NCI-H510A treated with DMSO at 0.1 percent for 48 hours (cell line): ENCODE measurements around the gene C19orf44.
"Not testable (repeated sequence)": the region's sequence is repeated elsewhere in the genome, so short reads cannot be mapped to it uniquely, and the experiment has no call there.

Source experiments
- DNase-seq: peaks from one replicate; lab custom pipeline; 2025; lab: John Stamatoyannopoulos, UW

The C19orf44 gene

GRCh38 chr19:16537111-16537510, 40.9 kb downstream of the C19orf44 start:
- DNase-seq, result no peak

GRCh38 chr19:16540948-16541347, 44.8 kb downstream of the C19orf44 start:
- no peak for DNase-seq

GRCh38 chr19:16541526-16542044, 45.4 kb downstream of the C19orf44 start:
- no peak for DNase-seq

GRCh38 chr19:16542045-16542909, 46.1 kb downstream of the C19orf44 start, which contains the start of gene CHERP:
Gene CHERP, minus strand, starts transcription at chr19:16542437. Its CDS starts 59 bp downstream, at chr19:16542378.
- peak; percentile 88 for DNase-seq

- no peak for DNase-seq
Measured at GRCh38 chr19:16542910-16543472, 46.8 kb downstream of the C19orf44 start.

GRCh38 chr19:16543734-16544133, 47.5 kb downstream of the C19orf44 start:
- DNase-seq, result not testable (repeated sequence)

GRCh38 chr19:16544473-16545231, 48.5 kb downstream of the C19orf44 start:
- no peak for DNase-seq

- no peak for DNase-seq
Measured at GRCh38 chr19:16548956-16549355, 52.8 kb downstream of the C19orf44 start.

GRCh38 chr19:16551902-16552301, 55.7 kb downstream of the C19orf44 start:
- not testable (repeated sequence) for DNase-seq

GRCh38 chr19:16554776-16555175, 58.6 kb downstream of the C19orf44 start:
- no peak for DNase-seq

GRCh38 chr19:16559780-16560276, 63.6 kb downstream of the C19orf44 start:
- DNase-seq, result no peak

GRCh38 chr19:16561382-16561781, 65.2 kb downstream of the C19orf44 start:
- no peak for DNase-seq

- DNase-seq, result no peak
Measured at GRCh38 chr19:16562608-16563025, 66.4 kb downstream of the C19orf44 start.

- DNase-seq, result no peak
Measured at GRCh38 chr19:16564842-16565241, 68.6 kb downstream of the C19orf44 start.

GRCh38 chr19:16566161-16566560, 70.0 kb downstream of the C19orf44 start:
- DNase-seq, result no peak

- DNase-seq, result no peak
Measured at GRCh38 chr19:16566702-16567101, 70.5 kb downstream of the C19orf44 start.

GRCh38 chr19:16569609-16570320, 73.6 kb downstream of the C19orf44 start:
- no peak for DNase-seq
